Measurements from ENCODE around the gene CDKL1. TPM values are rescaled to one million over a fixed set of nuclear protein-coding genes. Genes with fewer than 3 reads are reported as not detected.

Gene CDKL1
- total and polyA plus RNA-seq, 5 donors from 2014 or later: 2.9 to 6.5 (median 4.9) TPM

- H3K4me1 ChIP-seq (ENCODE audit: control insufficient read depth, insufficient read depth, low read length, poor library complexity, severe bottlenecking): peaks cover 8% of the 10 kb centered on the region
- H3K27ac ChIP-seq (ENCODE audit: insufficient read depth, low read length, poor library complexity, severe bottlenecking): no peak overlapping the region
- no peak for ATAC-seq (ENCODE audit: low read depth in 2 of 2)
- Mint-ChIP-seq H3K36me3 (peaks cover 15% of the 10 kb centered on the region), H3K4me1 (peaks cover 0 to 25% (median 10%) of the 10 kb centered on the region in 4 donors), H3K27ac (no peak overlapping the region), H3K27me3 (no peaks in the 10 kb centered on the region), H3K4me3 (no peak overlapping the region), H3K9me3 (no peaks in the 10 kb centered on the region)
- no peak for DNase-seq
- no peaks in the 10 kb centered on the region for H3K27me3 ChIP-seq (ENCODE audit: control insufficient read depth, insufficient read depth, low read length)
- H3K36me3 ChIP-seq (ENCODE audit: control insufficient read depth, insufficient read depth, low read length): peaks cover 11% of the 10 kb centered on the region
- no peaks in the 10 kb centered on the region for H3K9me3 ChIP-seq (ENCODE audit: control insufficient read depth in 2 of 2, low read length in 2 of 2)
- no peak overlapping the region for H3K4me3 ChIP-seq (ENCODE audit: low read depth, low read length)
Observed at GRCh38 chr14:50338587-50338986, 58.1 kb downstream of the CDKL1 start.

DNA sequence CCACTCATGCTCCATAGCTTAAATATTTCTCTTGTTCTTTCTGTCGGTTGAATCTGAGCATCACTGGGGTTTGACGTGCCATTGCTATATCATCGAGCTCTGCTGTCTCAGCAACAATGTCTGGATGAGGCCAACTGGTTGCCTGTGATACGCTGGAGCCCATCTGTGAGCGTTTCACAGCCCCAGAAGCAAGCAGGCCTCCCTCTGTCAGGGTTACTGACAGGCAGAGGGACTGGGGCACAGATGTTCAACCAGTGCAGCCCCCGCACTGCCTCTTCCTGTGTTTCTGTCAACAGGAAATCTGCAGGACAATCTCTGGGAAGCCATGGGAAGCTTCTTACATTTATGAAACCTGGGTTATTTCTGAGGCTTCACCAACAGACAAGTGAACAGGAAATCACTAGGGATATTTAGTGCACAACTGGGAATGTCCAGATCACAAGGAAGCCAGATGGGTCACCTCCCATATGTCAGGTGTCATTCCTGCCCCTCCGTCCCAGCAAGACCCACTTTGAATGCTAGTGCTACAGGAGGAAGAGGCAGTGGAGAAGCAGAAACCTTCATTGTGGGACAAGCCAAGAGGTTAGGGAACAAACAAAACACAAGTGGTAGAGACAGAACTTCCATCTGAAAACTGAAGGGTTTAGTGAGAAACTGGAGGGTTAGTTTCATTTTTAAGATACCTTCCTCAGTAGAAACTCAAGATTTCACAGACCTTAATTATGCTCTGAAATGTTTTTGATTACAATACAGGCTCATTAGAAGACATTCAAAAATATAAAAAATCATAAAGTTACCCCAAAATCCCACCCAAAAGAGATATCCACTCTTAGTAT is 60.5 kb downstream of the CDKL1 start:
- Histone ChIP-seq H3K4me3 (ENCODE audit: low read depth, low read length) (no peak overlapping the region), H3K27ac (ENCODE audit: insufficient read depth, low read length, poor library complexity, severe bottlenecking) (no peak overlapping the region), H3K4me1 (ENCODE audit: control insufficient read depth, insufficient read depth, low read length, poor library complexity, severe bottlenecking) (peaks cover 8% of the 10 kb centered on the region), H3K36me3 (ENCODE audit: control insufficient read depth, insufficient read depth, low read length) (peaks cover 27% of the 10 kb centered on the region), H3K27me3 (ENCODE audit: control insufficient read depth, insufficient read depth, low read length) (no peaks in the 10 kb centered on the region), H3K9me3 (ENCODE audit: control insufficient read depth in 2 of 2, low read length in 2 of 2) (no peaks in the 10 kb centered on the region)
- peak overlapping the region; percentile 63 to 82 (median 77) for H3K27ac Mint-ChIP-seq
- peaks cover 25% of the 10 kb centered on the region for H3K36me3 Mint-ChIP-seq
- DNase-seq: no peak
- no peaks in the 10 kb centered on the region for H3K27me3 Mint-ChIP-seq
- H3K4me3 Mint-ChIP-seq: peak overlapping the region in 1 of 4 donors; percentile 43
- H3K9me3 Mint-ChIP-seq: no peaks in the 10 kb centered on the region
- H3K4me1 Mint-ChIP-seq: peaks cover 0 to 14% (median 7%) of the 10 kb centered on the region in 4 donors
- ATAC-seq (ENCODE audit: low read depth in 2 of 2): peak in 1 of 2 donors; percentile 22

DNA sequence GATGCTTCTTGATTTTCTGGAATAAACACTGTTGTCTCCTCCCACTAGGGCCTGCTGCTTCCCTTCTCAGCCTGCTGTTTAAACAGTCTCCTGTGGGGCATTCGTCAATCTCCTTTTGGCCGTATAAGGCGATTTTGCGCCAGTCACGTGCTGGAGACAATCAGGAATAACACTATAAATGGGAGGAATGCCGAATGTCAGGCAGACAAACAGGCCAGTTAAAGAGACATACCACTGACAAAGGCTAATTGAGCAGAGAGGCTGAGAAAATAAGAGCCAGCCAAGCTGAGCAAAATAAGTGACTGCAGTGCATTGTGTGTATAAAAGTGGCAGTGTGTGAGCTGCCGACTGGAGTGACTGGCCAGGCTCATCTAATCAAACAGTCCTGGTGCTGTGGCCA is 61.3 kb downstream of the CDKL1 start:
- Mint-ChIP-seq H3K36me3 (peaks cover 26% of the 10 kb centered on the region), H3K27me3 (no peaks in the 10 kb centered on the region), H3K9me3 (no peaks in the 10 kb centered on the region), H3K4me1 (peaks cover 0 to 14% (median 7%) of the 10 kb centered on the region in 4 donors), H3K27ac (peak overlapping the region in 1 of 3 donors; percentile 85), H3K4me3 (no peak overlapping the region)
- Histone ChIP-seq H3K27me3 (ENCODE audit: control insufficient read depth, insufficient read depth, low read length) (no peaks in the 10 kb centered on the region), H3K4me3 (ENCODE audit: low read depth, low read length) (no peak overlapping the region), H3K36me3 (ENCODE audit: control insufficient read depth, insufficient read depth, low read length) (peaks cover 26% of the 10 kb centered on the region), H3K9me3 (ENCODE audit: control insufficient read depth in 2 of 2, low read length in 2 of 2) (no peaks in the 10 kb centered on the region), H3K4me1 (ENCODE audit: control insufficient read depth, insufficient read depth, low read length, poor library complexity, severe bottlenecking) (peaks cover 8% of the 10 kb centered on the region), H3K27ac (ENCODE audit: insufficient read depth, low read length, poor library complexity, severe bottlenecking) (no peak overlapping the region)
- ATAC-seq (ENCODE audit: low read depth in 2 of 2) (no peak), DNase-seq (no peak)

- ATAC-seq (ENCODE audit: low read depth in 2 of 2) (no peak), DNase-seq (no peak)
- no peaks in the 10 kb centered on the region for H3K27me3 Mint-ChIP-seq
- no peaks in the 10 kb centered on the region for H3K9me3 ChIP-seq (ENCODE audit: control insufficient read depth in 2 of 2, low read length in 2 of 2)
- no peak overlapping the region for H3K27ac ChIP-seq (ENCODE audit: insufficient read depth, low read length, poor library complexity, severe bottlenecking)
- peaks cover 0 to 14% (median 7%) of the 10 kb centered on the region in 4 donors for H3K4me1 Mint-ChIP-seq
- H3K4me1 ChIP-seq (ENCODE audit: control insufficient read depth, insufficient read depth, low read length, poor library complexity, severe bottlenecking): peaks cover 8% of the 10 kb centered on the region
- H3K36me3 ChIP-seq (ENCODE audit: control insufficient read depth, insufficient read depth, low read length): peaks cover 36% of the 10 kb centered on the region
- no peak overlapping the region for H3K4me3 Mint-ChIP-seq
- no peak overlapping the region for H3K4me3 ChIP-seq (ENCODE audit: low read depth, low read length)
- no peaks in the 10 kb centered on the region for H3K9me3 Mint-ChIP-seq
- H3K36me3 Mint-ChIP-seq: peaks cover 20% of the 10 kb centered on the region
- no peaks in the 10 kb centered on the region for H3K27me3 ChIP-seq (ENCODE audit: control insufficient read depth, insufficient read depth, low read length)
- H3K27ac Mint-ChIP-seq: peak overlapping the region in 1 of 3 donors; percentile 5
Observed at GRCh38 chr14:50334211-50334610, 62.5 kb downstream of the CDKL1 start.

- peaks cover 8% of the 10 kb centered on the region for H3K4me1 ChIP-seq (ENCODE audit: control insufficient read depth, insufficient read depth, low read length, poor library complexity, severe bottlenecking)
- peak overlapping the region in 1 of 3 donors; percentile 32 for H3K27ac Mint-ChIP-seq
- H3K9me3 ChIP-seq (ENCODE audit: control insufficient read depth in 2 of 2, low read length in 2 of 2): no peaks in the 10 kb centered on the region
- H3K27ac ChIP-seq (ENCODE audit: insufficient read depth, low read length, poor library complexity, severe bottlenecking): no peak overlapping the region
- no peaks in the 10 kb centered on the region for H3K27me3 ChIP-seq (ENCODE audit: control insufficient read depth, insufficient read depth, low read length)
- H3K36me3 ChIP-seq (ENCODE audit: control insufficient read depth, insufficient read depth, low read length): peaks cover 33% of the 10 kb centered on the region
- no peak overlapping the region for H3K4me3 ChIP-seq (ENCODE audit: low read depth, low read length)
- ATAC-seq (ENCODE audit: low read depth in 2 of 2): no peak
- H3K36me3 Mint-ChIP-seq: peaks cover 15% of the 10 kb centered on the region
- DNase-seq: no peak
- H3K9me3 Mint-ChIP-seq: no peaks in the 10 kb centered on the region
- no peak overlapping the region for H3K4me3 Mint-ChIP-seq
- H3K27me3 Mint-ChIP-seq: no peaks in the 10 kb centered on the region
- H3K4me1 Mint-ChIP-seq: peaks cover 2 to 14% (median 6%) of the 10 kb centered on the region in 4 donors
Observed at GRCh38 chr14:50333014-50333509, 63.6 kb downstream of the CDKL1 start.

- H3K4me3 Mint-ChIP-seq: no peak overlapping the region
- Histone ChIP-seq H3K9me3 (ENCODE audit: control insufficient read depth in 2 of 2, low read length in 2 of 2) (no peaks in the 10 kb centered on the region), H3K4me1 (ENCODE audit: control insufficient read depth, insufficient read depth, low read length, poor library complexity, severe bottlenecking) (peaks cover 8% of the 10 kb centered on the region), H3K36me3 (ENCODE audit: control insufficient read depth, insufficient read depth, low read length) (peaks cover 35% of the 10 kb centered on the region), H3K27me3 (ENCODE audit: control insufficient read depth, insufficient read depth, low read length) (no peaks in the 10 kb centered on the region), H3K4me3 (ENCODE audit: low read depth, low read length) (no peak overlapping the region), H3K27ac (ENCODE audit: insufficient read depth, low read length, poor library complexity, severe bottlenecking) (no peak overlapping the region)
- H3K9me3 Mint-ChIP-seq: no peaks in the 10 kb centered on the region
- H3K27ac Mint-ChIP-seq: peak overlapping the region in 2 of 3 donors; percentile 43 to 76
- H3K36me3 Mint-ChIP-seq: peaks cover 15% of the 10 kb centered on the region
- ATAC-seq (ENCODE audit: low read depth in 2 of 2) (no peak), DNase-seq (no peak)
- H3K4me1 Mint-ChIP-seq: peaks cover 3 to 13% (median 6%) of the 10 kb centered on the region in 4 donors
- H3K27me3 Mint-ChIP-seq: no peaks in the 10 kb centered on the region
Observed at GRCh38 chr14:50331596-50331995, 65.1 kb downstream of the CDKL1 start.

- Mint-ChIP-seq H3K4me3 (no peak overlapping the region), H3K4me1 (peaks cover 8 to 27% (median 12%) of the 10 kb centered on the region in 4 donors), H3K27me3 (no peaks in the 10 kb centered on the region), H3K36me3 (peaks cover 20% of the 10 kb centered on the region), H3K9me3 (no peaks in the 10 kb centered on the region), H3K27ac (no peak overlapping the region)
- Histone ChIP-seq H3K4me1 (ENCODE audit: control insufficient read depth, insufficient read depth, low read length, poor library complexity, severe bottlenecking) (peaks cover 6% of the 10 kb centered on the region), H3K9me3 (ENCODE audit: control insufficient read depth in 2 of 2, low read length in 2 of 2) (no peaks in the 10 kb centered on the region), H3K4me3 (ENCODE audit: low read depth, low read length) (peak overlapping the region; percentile 72), H3K27ac (ENCODE audit: insufficient read depth, low read length, poor library complexity, severe bottlenecking) (peak overlapping the region; percentile 77), H3K36me3 (ENCODE audit: control insufficient read depth, insufficient read depth, low read length) (peaks cover 11% of the 10 kb centered on the region), H3K27me3 (ENCODE audit: control insufficient read depth, insufficient read depth, low read length) (no peaks in the 10 kb centered on the region)
- DNase-seq (peak; percentile 52 to 90 (median 82)), ATAC-seq (ENCODE audit: low read depth in 2 of 2) (peak; percentile 98)
Observed at GRCh38 chr14:50321009-50321660, 75.5 kb downstream of the CDKL1 start.
